HEK293 (cell line): ENCODE data around the gene SNCG.
A peak's percentile ranks its signal among the peaks of the same experiment; 100 is the strongest.

Experiments
- CTCF ChIA-PET: fragments of 350-600 bp; formaldehyde crosslinking; extraction: SDS; loops from one replicate; lab custom pipeline; 2021; ENCODE audit warnings: antibody characterized with exemption; lab: Yijun Ruan, JAX
- POLR2A ChIA-PET: fragments of 300-600 bp; formaldehyde crosslinking; extraction: SDS; loops from one replicate; lab custom pipeline; 2020; ENCODE audit warnings: antibody characterized with exemption, inconsistent platforms; lab: Yijun Ruan, JAX
- H3K27ac ChIP-seq: fragments of 200-500 bp; sonication (Bioruptor generic); 2 replicates; pipeline ENCODE4 v1.5.1; 2014; ENCODE audit warnings: low read depth, low read length, control low read depth, inconsistent platforms; ENCODE audit errors: extremely low read depth
- H3K36me3 ChIP-seq, 2 experiments: fragments of 200-500 bp in 1 of 2; sonication (Bioruptor generic) in 1 of 2; 1 replicate in 1 of 2; 2 replicates in 1 of 2; pipeline ENCODE4 v1.5.1; 2014 to 2017; ENCODE audit warnings: inconsistent platforms in 2 of 2, low read length in 2 of 2; ENCODE audit not compliant: control insufficient read depth in 2 of 2, insufficient read depth in 1 of 2
- H3K4me1 ChIP-seq: fragments of 200-500 bp; sonication (Bioruptor generic); 2 replicates; pipeline ENCODE4 v1.5.1; 2014; ENCODE audit warnings: mild to moderate bottlenecking, low read length, inconsistent platforms; ENCODE audit not compliant: control insufficient read depth, insufficient read depth
- H3K4me3 ChIP-seq: 2 replicates; pipeline ENCODE4 v1.5.1; 2011; ENCODE audit warnings: low read depth, mild to moderate bottlenecking, control low read depth, low read length, moderate library complexity
- H3K9me3 ChIP-seq: fragments of 200-500 bp; sonication (Bioruptor generic); 2 replicates; pipeline ENCODE4 v1.5.1; 2014; ENCODE audit warnings: low read depth, low read length, inconsistent platforms; ENCODE audit not compliant: control insufficient read depth, insufficient read depth
- KLF8 ChIP-seq: fragments of 450-650 bp; formaldehyde crosslinking; IDR thresholded peaks from 2 replicates; pipeline ENCODE4 v1.5.1; 2016; ENCODE audit warnings: missing biosample characterization, missing genetic modification characterization
- PRDM2 ChIP-seq: fragments of 450-650 bp; formaldehyde crosslinking; IDR thresholded peaks from 2 replicates; pipeline ENCODE4 v1.5.1; 2016; ENCODE audit warnings: missing biosample characterization, missing genetic modification characterization, borderline replicate concordance
- SCRT2 ChIP-seq: fragments of 450-650 bp; formaldehyde crosslinking; IDR thresholded peaks from 2 replicates; pipeline ENCODE4 v1.5.1; 2016; ENCODE audit warnings: missing biosample characterization, missing genetic modification characterization
- SP3 ChIP-seq: fragments of 450-650 bp; formaldehyde crosslinking; IDR thresholded peaks from 2 replicates; pipeline ENCODE4 v1.5.1; 2016; ENCODE audit warnings: missing biosample characterization, missing genetic modification characterization
- YY2 ChIP-seq: fragments of 450-650 bp; formaldehyde crosslinking; IDR thresholded peaks from 2 replicates; pipeline ENCODE4 v1.5.1; 2016; ENCODE audit warnings: missing biosample characterization, missing genetic modification characterization
- ZBTB49 ChIP-seq: fragments of 450-650 bp; formaldehyde crosslinking; IDR thresholded peaks from 2 replicates; pipeline ENCODE4 v1.5.1; 2016; ENCODE audit warnings: missing biosample characterization, missing genetic modification characterization, low read depth
- ZBTB8A ChIP-seq: fragments of 450-650 bp; formaldehyde crosslinking; IDR thresholded peaks from 2 replicates; pipeline ENCODE4 v1.5.1; 2016; ENCODE audit warnings: missing biosample characterization, missing genetic modification characterization
- ZFHX2 ChIP-seq: fragments of 450-650 bp; formaldehyde crosslinking; conservative IDR thresholded peaks from 2 replicates; pipeline ENCODE4 v1.5.1; 2016; ENCODE audit warnings: missing biosample characterization, missing genetic modification characterization
- ZNF132 ChIP-seq: fragments of 450-650 bp; formaldehyde crosslinking; IDR thresholded peaks from 2 replicates; pipeline ENCODE4 v1.5.1; 2017; ENCODE audit warnings: missing biosample characterization, missing genetic modification characterization, borderline replicate concordance
- ZNF148 ChIP-seq: fragments of 450-650 bp; formaldehyde crosslinking; IDR thresholded peaks from 2 replicates; pipeline ENCODE4 v1.5.0; 2017; ENCODE audit warnings: missing biosample characterization, missing genetic modification characterization, borderline replicate concordance
- ZNF19 ChIP-seq: fragments of 450-650 bp; formaldehyde crosslinking; IDR thresholded peaks from 2 replicates; pipeline ENCODE4; 2016; ENCODE audit warnings: missing biosample characterization, missing genetic modification characterization, low read depth
- ZNF26 ChIP-seq: fragments of 450-650 bp; formaldehyde crosslinking; IDR thresholded peaks from 2 replicates; pipeline ENCODE4 v1.5.1; 2016; ENCODE audit warnings: missing biosample characterization, missing genetic modification characterization
- ZNF544 ChIP-seq: fragments of 450-650 bp; formaldehyde crosslinking; IDR thresholded peaks from 2 replicates; pipeline ENCODE4 v1.5.0; 2017; ENCODE audit warnings: missing biosample characterization, missing genetic modification characterization
- ZNF548 ChIP-seq: fragments of 450-650 bp; formaldehyde crosslinking; IDR thresholded peaks from 2 replicates; pipeline ENCODE4 v1.5.1; 2016; ENCODE audit warnings: missing biosample characterization, missing genetic modification characterization
- ZNF621 ChIP-seq: fragments of 450-650 bp; formaldehyde crosslinking; IDR thresholded peaks from 2 replicates; pipeline ENCODE4 v1.5.1; 2017; ENCODE audit warnings: missing biosample characterization, missing genetic modification characterization
- ZNF639 ChIP-seq: fragments of 450-650 bp; formaldehyde crosslinking; IDR thresholded peaks from 2 replicates; pipeline ENCODE4 v1.5.1; 2016; ENCODE audit warnings: missing biosample characterization, missing genetic modification characterization
- ZNF791 ChIP-seq: fragments of 450-650 bp; formaldehyde crosslinking; IDR thresholded peaks from 2 replicates; pipeline ENCODE4 v1.5.1; 2016; ENCODE audit warnings: missing biosample characterization, missing genetic modification characterization

SNCG gene

GRCh38 chr10:86969421-86970041 is 11.1 kb downstream of the SNCG start (continued):
- TF ChIP-seq PRDM2, result no peak

- TF ChIP-seq ZNF791 (tag by site-specific recombination) (no peak), SP3 (tag by site-specific recombination) (0 out of 2 replicates have a peak, but pooled peaks have one; percentile 16), ZFHX2 (tag by site-specific recombination) (0 out of 2 replicates have a peak, but pooled peaks have one; percentile 7), ZNF548 (tag by site-specific recombination) (no peak)
- H3K4me3 ChIP-seq, result peak overlapping the region; percentile 42
- H3K27ac ChIP-seq, result peak overlapping the region; percentile 62; the same call in 1 of the 2 replicates
- CTCF ChIA-PET, result interaction anchor here (0.6 to 2.2 kb wide), 4 partner anchors 11 to 284 kb away, joined by 3 to 14 read pairs (median 3); no protein-coding TSS in a partner anchor
- H3K36me3 ChIP-seq, result no peaks in the 10 kb centered on the region
- POLR2A ChIA-PET, result interaction anchor here (1.4 kb wide), 1 partner anchor 10 kb away, joined by 4 read pairs; no protein-coding TSS in a partner anchor
- H3K4me1 ChIP-seq, result peaks cover 2% of the 10 kb centered on the region; the same call in 1 of the 2 replicates
- no peaks in the 10 kb centered on the region for H3K9me3 ChIP-seq
Observed at GRCh38 chr10:86970162-86970981, 12.0 kb downstream of the SNCG start.

- peak overlapping the region; percentile 42 for H3K4me3 ChIP-seq
- peak overlapping the region; percentile 62; the same call in 1 of the 2 replicates for H3K27ac ChIP-seq
- H3K4me1 ChIP-seq, result peaks cover 2% of the 10 kb centered on the region; the same call in 1 of the 2 replicates
- H3K9me3 ChIP-seq, result no peaks in the 10 kb centered on the region
- no peaks in the 10 kb centered on the region for H3K36me3 ChIP-seq
- CTCF ChIA-PET, result no interaction called here
- POLR2A ChIA-PET, result no interaction called here
- TF ChIP-seq ZNF621 (tag by site-specific recombination) (no peak), ZBTB49 (tag by site-specific recombination) (no peak), ZNF19 (no peak), ZBTB8A (tag by site-specific recombination) (no peak), SCRT2 (tag by site-specific recombination) (no peak), YY2 (no peak), ZNF148 (tag by site-specific recombination) (no peak), ZNF639 (tag by site-specific recombination) (no peak), ZNF132 (tag by site-specific recombination) (no peak), ZNF26 (no peak), ZNF544 (no peak), KLF8 (tag by site-specific recombination) (no peak), ZNF548 (tag by site-specific recombination) (no peak)
Observed at GRCh38 chr10:86970982-86971231, 12.5 kb downstream of the SNCG start.
